ENCODE measurements around the gene OR2V2. TPM values are rescaled to one million over a fixed set of nuclear protein-coding genes. Genes with fewer than 3 reads are reported as not detected.
"Not testable (repeated sequence)": the region's sequence is repeated elsewhere in the genome, so short reads cannot be mapped to it uniquely, and the experiment has no call there.

Gene OR2V2
- total RNA-seq, 4 donors from 2014 or later: 0.08 TPM; not detected in 3

DNA sequence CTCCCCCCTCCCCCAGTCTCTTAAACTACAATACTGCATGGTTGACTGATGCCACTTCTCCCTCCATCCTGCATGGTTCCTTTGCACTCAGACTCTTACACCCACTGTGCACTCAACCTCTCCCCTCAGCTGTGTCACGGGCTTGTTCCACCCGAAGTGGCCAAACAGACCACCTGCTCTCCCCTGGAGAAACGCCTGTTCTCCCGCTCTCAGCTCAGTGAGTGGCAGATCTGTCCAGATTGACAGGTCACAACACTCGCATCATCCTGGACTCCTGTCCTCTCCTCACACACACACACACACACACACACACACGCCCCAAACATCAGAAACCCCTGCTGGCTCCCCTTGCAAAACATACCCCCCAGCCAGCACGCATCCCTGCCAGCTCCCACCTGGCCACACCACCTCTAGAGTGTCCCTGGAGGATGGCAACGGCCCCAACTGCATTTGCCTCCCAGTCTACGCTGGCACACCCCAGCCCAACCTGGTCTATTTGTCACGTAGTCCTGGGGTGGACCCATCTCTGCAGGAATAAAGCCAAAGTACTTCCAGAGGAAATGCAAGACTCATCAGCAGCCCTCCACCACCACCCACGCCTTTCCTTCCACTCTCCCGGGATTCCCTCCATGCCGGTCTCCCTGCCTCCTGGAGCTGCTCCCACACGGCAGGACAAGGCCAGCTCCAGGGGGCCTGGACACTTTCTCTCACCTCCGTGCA, 19.3 kb upstream of the OR2V2 start:
- TF ChIP-seq POLR2AphosphoS5 (IDR thresholded peaks at IDR 0.05) (no peak), EP300 (IDR thresholded peaks at IDR 0.05) (no peak), POLR2A (IDR thresholded peaks at IDR 0.05) (no peak)
- TF ChIP-seq, protein P1, sequence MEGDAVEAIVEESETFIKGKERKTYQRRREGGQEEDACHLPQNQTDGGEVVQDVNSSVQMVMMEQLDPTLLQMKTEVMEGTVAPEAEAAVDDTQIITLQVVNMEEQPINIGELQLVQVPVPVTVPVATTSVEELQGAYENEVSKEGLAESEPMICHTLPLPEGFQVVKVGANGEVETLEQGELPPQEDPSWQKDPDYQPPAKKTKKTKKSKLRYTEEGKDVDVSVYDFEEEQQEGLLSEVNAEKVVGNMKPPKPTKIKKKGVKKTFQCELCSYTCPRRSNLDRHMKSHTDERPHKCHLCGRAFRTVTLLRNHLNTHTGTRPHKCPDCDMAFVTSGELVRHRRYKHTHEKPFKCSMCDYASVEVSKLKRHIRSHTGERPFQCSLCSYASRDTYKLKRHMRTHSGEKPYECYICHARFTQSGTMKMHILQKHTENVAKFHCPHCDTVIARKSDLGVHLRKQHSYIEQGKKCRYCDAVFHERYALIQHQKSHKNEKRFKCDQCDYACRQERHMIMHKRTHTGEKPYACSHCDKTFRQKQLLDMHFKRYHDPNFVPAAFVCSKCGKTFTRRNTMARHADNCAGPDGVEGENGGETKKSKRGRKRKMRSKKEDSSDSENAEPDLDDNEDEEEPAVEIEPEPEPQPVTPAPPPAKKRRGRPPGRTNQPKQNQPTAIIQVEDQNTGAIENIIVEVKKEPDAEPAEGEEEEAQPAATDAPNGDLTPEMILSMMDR (IDR thresholded peaks at IDR 0.05): no peak
- H3K4me3 ChIP-seq: no peak overlapping the region
- peaks cover 95% of the 10 kb centered on the region for H3K27me3 ChIP-seq
- ATAC-seq: no peak
- H3K9me3 ChIP-seq: no peaks in the 10 kb centered on the region
- H3K4me1 ChIP-seq: no peaks in the 10 kb centered on the region
- H3K36me3 ChIP-seq: no peaks in the 10 kb centered on the region
- 51 to 52% methylated on average over 9 to 13 of the region's 15 CpGs for WGBS, 2 donors (ENCODE audit: low coverage in 1 of 2)
- H3K27ac ChIP-seq: no peak overlapping the region

- no peak overlapping the region for H3K4me3 ChIP-seq
- no peak overlapping the region for H3K27ac ChIP-seq
- no peaks in the 10 kb centered on the region for H3K36me3 ChIP-seq
- no peak for ATAC-seq
- 23 to 25% methylated on average over 5 to 6 of the region's 7 CpGs for WGBS, 2 donors (ENCODE audit: low coverage in 1 of 2)
- H3K27me3 ChIP-seq: peaks cover 83% of the 10 kb centered on the region
- TF ChIP-seq POLR2AphosphoS5 (IDR thresholded peaks at IDR 0.05): no peak
- TF ChIP-seq POLR2A (IDR thresholded peaks at IDR 0.05): no peak
- TF ChIP-seq, protein P1 (IDR thresholded peaks at IDR 0.05): no peak
- TF ChIP-seq EP300 (IDR thresholded peaks at IDR 0.05): no peak
- no peaks in the 10 kb centered on the region for H3K9me3 ChIP-seq
- peaks cover 0 to 4% (median 0%) of the 10 kb centered on the region in 3 donors for H3K4me1 ChIP-seq
These were observed 17.8 kb upstream of the OR2V2 start for GRCh38 chr5:181129601-181130000.

- ATAC-seq: not testable (repeated sequence)
These were observed 17.3 kb upstream of the OR2V2 start for GRCh38 chr5:181130081-181130480.

GRCh38 chr5:181130832-181131496, 16.4 kb upstream of the OR2V2 start, which contains the start of gene OR2V1:
Gene OR2V1 (minus strand): TSS chr5:181131169. CDS start chr5:181125304, 5,865 bp downstream.
- H3K4me1 ChIP-seq: peaks cover 0 to 4% (median 0%) of the 10 kb centered on the region in 3 donors
- H3K27me3 ChIP-seq: peaks cover 71% of the 10 kb centered on the region
- ATAC-seq: no peak
- no peak within 1 kb of the TSS for H3K4me3 ChIP-seq
- peaks cover 0 to 4% (median 0%) of the 10 kb centered on the region in 3 donors for H3K9me3 ChIP-seq
- no peak within 1 kb of the TSS for H3K27ac ChIP-seq
- TF ChIP-seq POLR2AphosphoS5 (IDR thresholded peaks at IDR 0.05): no peak
- TF ChIP-seq EP300 (IDR thresholded peaks at IDR 0.05): no peak
- TF ChIP-seq, protein P1 (IDR thresholded peaks at IDR 0.05): no peak
- TF ChIP-seq POLR2A (IDR thresholded peaks at IDR 0.05): no peak
- H3K36me3 ChIP-seq: no peaks in the 10 kb centered on the region
- 74 to 80% methylated on average over 2 to 5 of the region's 14 CpGs for WGBS, 2 donors (ENCODE audit: low coverage in 1 of 2)

More at GRCh38 chr5:181130081-181130480, 17.3 kb upstream of the OR2V2 start:
- not testable (repeated sequence) for H3K9me3 ChIP-seq, H3K36me3 ChIP-seq, H3K4me3 ChIP-seq, H3K4me1 ChIP-seq, H3K27ac ChIP-seq
- 44 to 60% methylated on average over 2 to 3 of the region's 9 CpGs for WGBS, 2 donors (ENCODE audit: low coverage in 1 of 2)
- H3K27me3 ChIP-seq: peaks cover 80% of the 10 kb centered on the region

DNA sequence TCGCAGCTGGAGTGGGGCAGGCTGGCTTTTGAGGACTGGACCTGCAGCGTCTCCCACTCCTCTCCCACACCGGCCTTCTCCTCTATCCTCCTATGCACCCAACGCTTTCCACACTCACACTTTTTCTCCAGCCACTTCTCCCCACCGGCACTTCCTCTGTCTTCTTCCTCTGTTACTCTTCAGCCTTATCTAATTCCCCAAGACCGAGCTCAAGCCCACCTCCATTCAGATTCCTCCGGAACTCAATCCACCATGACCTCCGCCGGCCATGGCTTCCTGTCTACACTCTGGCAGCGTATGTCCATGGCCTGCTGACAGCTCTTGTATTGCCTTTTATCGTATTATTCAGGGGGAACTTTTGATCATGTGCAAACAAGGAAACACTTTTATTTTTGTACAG, 15.9 kb upstream of the OR2V2 start:
- TF ChIP-seq POLR2A (IDR thresholded peaks at IDR 0.05) (no peak), EP300 (IDR thresholded peaks at IDR 0.05) (no peak), POLR2AphosphoS5 (IDR thresholded peaks at IDR 0.05) (no peak)
- TF ChIP-seq, protein P1 (IDR thresholded peaks at IDR 0.05): no peak
- peaks cover 65% of the 10 kb centered on the region for H3K27me3 ChIP-seq
- no peak for ATAC-seq
- H3K9me3 ChIP-seq: peaks cover 0 to 10% (median 0%) of the 10 kb centered on the region in 3 donors
- WGBS, 2 donors (ENCODE audit: low coverage in 1 of 2): 60 to 80% methylated on average over 11 of the region's 11 CpGs
- H3K4me1 ChIP-seq: peaks cover 0 to 4% (median 0%) of the 10 kb centered on the region in 3 donors
- H3K4me3 ChIP-seq: no peak overlapping the region
- no peak overlapping the region for H3K27ac ChIP-seq
- no peaks in the 10 kb centered on the region for H3K36me3 ChIP-seq

Data from gastroesophageal sphincter (tissue), 4 donors.